Forelimb muscle (tissue), 1 donor: ENCODE results near the gene AURKA. TPM values are rescaled to one million over a fixed set of nuclear protein-coding genes. Genes with fewer than 3 reads are reported as not detected.

Experiments
- polyA plus RNA-seq: library from polyadenylated mRNA; unstranded; fragments of 120-200 nt; gene quantifications from one replicate; pipeline ENCODE4 v1.2.1, GENCODE V29; 2013; ENCODE audit not compliant: insufficient read length

The AURKA gene
- polyA plus RNA-seq, 1 donor, result 7.0 TPM

Other genes with a start within 250 kb of the AURKA start
- not detected for gene MC3R, start 143.5 kb downstream of the AURKA start, polyA plus RNA-seq
- gene FAM210B, start 33.2 kb downstream of the AURKA start, polyA plus RNA-seq, result 36.4 TPM
- 26.2 TPM for gene CSTF1, start 430 bp upstream of the AURKA start, polyA plus RNA-seq
- 7.0 TPM for gene CASS4, start 20.0 kb upstream of the AURKA start, polyA plus RNA-seq
- 101 TPM for gene RTF2, start 76.4 kb upstream of the AURKA start, polyA plus RNA-seq
- gene FAM209A, start 132.5 kb upstream of the AURKA start, polyA plus RNA-seq, result not detected
- gene FAM209B, start 141.0 kb upstream of the AURKA start, polyA plus RNA-seq, result 0.27 TPM
- gene TFAP2C, start 237.1 kb upstream of the AURKA start, polyA plus RNA-seq, result not detected